GM12891 (cell line): ENCODE data around the gene CYBC1. TPM values are rescaled to one million over a fixed set of nuclear protein-coding genes. Genes with fewer than 3 reads are reported as not detected.

ENCODE experiments used
- DNase-seq: peaks from one replicate; pipeline ENCODE4 v3.0.0; 2011; ENCODE audit warnings: low spot score; ENCODE audit not compliant: insufficient read length
- FAIRE-seq: peaks from 2 replicates; lab custom pipeline; 2011; peaks lifted over from hg19 to GRCh38; lab: Jason Lieb, UNC
- PAX5 ChIP-seq: IDR thresholded peaks from 2 replicates; pipeline ENCODE4 v1.6.1; 2011; ENCODE audit warnings: low read length, moderate library complexity, mild to moderate bottlenecking; ENCODE audit not compliant: insufficient read depth, severe bottlenecking
- POLR2A ChIP-seq: IDR thresholded peaks from 2 replicates; pipeline ENCODE4 v1.6.1; 2011; ENCODE audit warnings: low read depth, low read length, control low read depth
- POLR2AphosphoS5 ChIP-seq: IDR thresholded peaks from 2 replicates; pipeline ENCODE4 v1.6.1; 2011; ENCODE audit warnings: low read depth, low read length, control low read depth
- POU2F2 ChIP-seq: IDR thresholded peaks from 2 replicates; pipeline ENCODE4 v1.6.1; 2011; ENCODE audit warnings: low read depth, mild to moderate bottlenecking, control low read depth, low read length, moderate library complexity
- SPI1 ChIP-seq: IDR thresholded peaks from 2 replicates; pipeline ENCODE4 v1.6.1; 2011; ENCODE audit warnings: low read depth, low read length, control low read depth
- TAF1 ChIP-seq: IDR thresholded peaks from 2 replicates; pipeline ENCODE4 v1.6.1; 2011; ENCODE audit warnings: low read depth, low read length, control low read depth
- polyA plus RNA-seq: library from polyadenylated mRNA; unstranded; fragments of >200 nt; gene quantifications from one replicate; pipeline ENCODE4 v1.2.1, GENCODE V29; 2012; ENCODE audit warnings: low read depth, missing spikeins, inconsistent platforms; ENCODE audit not compliant: missing spikeins

The CYBC1 gene
- 104 TPM for polyA plus RNA-seq

- peak; percentile 82 for DNase-seq
- peak; percentile 57; the same call in 1 of the 2 replicates for TF ChIP-seq POLR2A
- no peak for TF ChIP-seq PAX5
- TF ChIP-seq POU2F2, result no peak
- peak; percentile 31 for TF ChIP-seq SPI1
- peak; percentile 89 for TF ChIP-seq POLR2AphosphoS5
- TF ChIP-seq TAF1, result peak; percentile 56
- FAIRE-seq, result peak; percentile 38
These were observed at the start of gene CYBC1 for GRCh38 chr17:82450357-82451106. CYBC1 (minus strand) TSS chr17:82450752; CDS start chr17:82449254, 1,498 bp downstream.

DNA sequence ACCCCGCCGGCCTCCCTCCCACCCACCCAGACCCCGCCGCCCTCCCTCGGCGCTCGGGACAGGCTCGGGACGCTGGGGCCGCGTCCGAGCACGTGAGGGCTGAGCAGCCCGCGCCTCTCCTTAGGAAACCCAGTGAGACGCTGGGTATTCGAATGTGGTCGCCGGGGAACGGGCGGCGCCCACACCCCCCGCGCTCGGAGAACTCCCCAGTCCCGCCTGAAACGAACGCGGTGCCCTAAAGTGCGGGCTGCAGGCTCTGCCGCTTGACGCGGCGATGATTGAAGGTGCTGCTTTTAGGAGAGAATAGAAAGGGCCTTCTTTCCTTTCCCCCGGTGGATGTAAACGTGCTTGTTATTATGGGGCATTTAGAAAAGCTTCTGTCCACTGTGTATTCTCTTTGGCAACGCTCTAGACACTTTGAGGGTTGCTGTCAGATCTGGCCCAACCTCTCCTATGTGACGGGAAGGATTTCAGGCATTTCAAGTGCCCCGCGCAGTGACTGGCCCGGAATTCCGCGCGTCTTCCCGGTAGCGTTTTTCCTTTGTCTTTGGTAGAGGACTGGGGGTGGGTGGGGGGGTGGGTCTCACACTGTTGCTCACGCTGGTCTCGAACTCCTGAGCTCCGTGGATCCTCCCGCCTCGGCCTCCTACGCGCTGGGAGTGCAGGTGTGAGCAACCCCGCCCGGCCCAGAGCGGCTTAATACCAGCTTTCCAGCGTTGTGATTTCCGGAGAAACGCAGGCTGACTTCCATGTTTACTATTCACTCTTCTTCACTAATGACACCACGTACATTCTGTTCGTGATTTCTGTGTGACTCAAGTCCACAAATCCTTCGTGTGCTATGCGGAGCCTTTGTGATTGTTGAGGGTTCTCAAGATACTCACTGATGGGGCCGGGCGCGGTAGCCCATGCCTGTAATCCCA, 47.2 kb upstream of the CYBC1 start:
- DNase-seq, result no peak
- FAIRE-seq, result no peak
- TF ChIP-seq SPI1 (no peak), POLR2A (no peak), POU2F2 (no peak), PAX5 (no peak), TAF1 (no peak), POLR2AphosphoS5 (no peak)

DNA sequence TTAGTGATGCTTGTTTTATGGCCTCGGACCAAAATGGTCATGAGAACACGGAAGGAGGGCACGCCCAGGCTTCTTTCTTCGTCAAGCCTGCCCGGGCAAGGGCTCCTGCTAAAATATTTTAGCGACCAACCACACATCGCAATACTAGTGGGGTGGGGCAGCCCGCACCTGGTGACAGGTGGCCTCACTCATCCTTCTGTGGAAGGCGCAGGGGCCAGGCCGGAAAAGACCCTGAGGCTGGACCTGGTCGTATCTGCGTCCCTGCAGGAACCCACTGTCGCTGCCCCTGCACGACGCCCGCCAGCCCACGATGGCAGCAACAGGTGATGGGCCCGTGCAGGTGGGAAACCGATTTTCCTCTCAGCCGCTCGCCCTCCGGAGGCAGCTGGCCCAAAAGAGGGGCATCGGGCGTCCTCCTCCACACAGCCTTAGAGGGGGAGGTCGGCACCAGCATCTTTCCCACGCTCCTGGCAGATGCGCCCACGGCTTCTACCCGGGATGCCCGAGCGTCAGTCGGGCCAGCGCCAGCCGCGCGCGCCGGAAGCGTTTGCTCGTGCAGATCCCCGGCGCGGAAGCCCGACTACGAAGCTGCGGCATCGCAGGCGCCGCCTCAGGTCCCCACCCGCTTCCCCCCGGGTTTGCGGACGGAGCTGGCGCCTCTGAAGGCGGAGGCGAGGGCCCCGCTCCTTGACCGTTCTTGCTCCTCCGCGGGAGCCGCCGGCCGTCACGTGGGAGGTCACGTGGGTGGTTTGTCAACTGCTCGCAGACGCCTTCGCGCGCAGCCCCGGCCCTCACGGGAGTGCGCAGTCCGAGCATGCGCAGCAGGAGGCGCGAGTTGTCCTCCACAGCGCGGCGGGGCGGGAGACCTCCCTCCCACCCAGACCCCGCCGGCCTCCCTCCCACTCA, 46.2 kb upstream of the CYBC1 start:
- no peak for TF ChIP-seq TAF1
- 0 out of 2 replicates have a peak, but pooled peaks have one; percentile 23 for TF ChIP-seq POLR2A
- TF ChIP-seq SPI1, result no peak
- no peak for TF ChIP-seq POU2F2
- FAIRE-seq, result peak; percentile 96
- DNase-seq, result peak; percentile 89

- no peak for DNase-seq
These were observed 45.4 kb upstream of the CYBC1 start for GRCh38 chr17:82495844-82496528.

GRCh38 chr17:82494236-82495055, 43.9 kb upstream of the CYBC1 start:
- peak; percentile 86 for DNase-seq
- peak; percentile 95 for FAIRE-seq
- TF ChIP-seq SPI1 (0 out of 2 replicates have a peak, but pooled peaks have one; percentile 3), PAX5 (no peak)

More at GRCh38 chr17:82495844-82496528, 45.4 kb upstream of the CYBC1 start:
- FAIRE-seq, result no peak
- TF ChIP-seq TAF1 (no peak), POU2F2 (no peak), PAX5 (no peak), POLR2AphosphoS5 (no peak), POLR2A (no peak), SPI1 (no peak)

- TF ChIP-seq POLR2AphosphoS5 (no peak), POLR2A (no peak), POU2F2 (no peak), SPI1 (no peak), TAF1 (no peak), PAX5 (no peak)
- DNase-seq (no peak), FAIRE-seq (no peak)
These were observed 42.8 kb upstream of the CYBC1 start for GRCh38 chr17:82493226-82493781.

DNA sequence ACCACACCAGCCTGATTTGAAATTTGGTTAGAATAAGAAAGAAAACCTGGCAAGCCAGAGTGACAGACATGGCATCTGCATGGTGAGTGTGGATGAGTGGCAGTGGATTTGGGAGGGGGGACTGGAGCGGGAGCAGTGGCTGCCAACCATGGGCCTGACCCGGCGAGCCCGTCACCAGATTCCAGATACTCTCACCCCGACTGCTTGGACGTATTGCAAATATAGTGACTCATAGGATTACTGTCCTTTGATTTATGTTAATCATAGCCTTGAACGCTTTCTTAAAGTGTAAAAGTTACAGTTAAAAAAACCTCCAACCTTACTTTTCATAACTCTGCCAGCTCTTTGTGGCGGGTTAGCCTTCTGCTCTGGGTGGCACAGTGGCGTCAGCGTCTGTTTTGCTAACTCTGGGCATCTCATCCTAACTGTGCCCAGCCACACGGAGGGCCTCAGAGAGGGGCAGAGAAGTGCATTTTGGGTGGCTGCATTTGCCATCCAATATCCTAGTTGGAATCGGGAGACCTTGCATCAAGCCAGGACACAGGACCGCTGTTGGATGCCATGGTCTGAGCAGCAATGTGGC, 42.2 kb upstream of the CYBC1 start:
- DNase-seq (no peak), FAIRE-seq (no peak)
- TF ChIP-seq SPI1 (no peak), POLR2A (no peak), PAX5 (no peak)

GRCh38 chr17:82491533-82491932, 41.0 kb upstream of the CYBC1 start:
- no peak for TF ChIP-seq POU2F2
- no peak for TF ChIP-seq POLR2AphosphoS5
- no peak for TF ChIP-seq TAF1
- TF ChIP-seq PAX5, result no peak
- TF ChIP-seq SPI1, result no peak
- TF ChIP-seq POLR2A, result no peak
- FAIRE-seq (no peak), DNase-seq (no peak)
